ENCODE results near the gene WWOX. TPM values are rescaled to one million over a fixed set of nuclear protein-coding genes. Genes with fewer than 3 reads are reported as not detected.

The WWOX gene
- total RNA-seq, 1 experiment from 2014 or later, result 28.3 TPM

- no peak overlapping the region for H2AFZ ChIP-seq (ENCODE audit: low read length)
- intact Hi-C loops (cut with micrococcal nuclease), result no loop called here
- no peaks in the 10 kb centered on the region for H3K9me3 ChIP-seq (ENCODE audit: low read length)
- H3K36me3 ChIP-seq (ENCODE audit: low read depth, low read length), result no peaks in the 10 kb centered on the region
- DNase-seq (no peak), ATAC-seq (no peak)
- H3K27ac ChIP-seq (ENCODE audit: low read length), result no peak overlapping the region
- no peak overlapping the region for H3K4me2 ChIP-seq (ENCODE audit: low read length)
- CTCF ChIA-PET, result no interaction called here
- H3K9me2 ChIP-seq (replicated peaks; ENCODE audit: low read length), result no peaks in the 10 kb centered on the region
- BruUV-seq (replicated peaks), result no TSS peak
- TF ChIP-seq EZH2 (IDR thresholded peaks at IDR 0.05; ENCODE audit: low read length, unreplicated experiment) (no peak), EZH2phosphoT487 (IDR thresholded peaks at IDR 0.05; ENCODE audit: borderline replicate concordance, low read length) (no peak)
- TF ChIP-seq, protein P1, sequence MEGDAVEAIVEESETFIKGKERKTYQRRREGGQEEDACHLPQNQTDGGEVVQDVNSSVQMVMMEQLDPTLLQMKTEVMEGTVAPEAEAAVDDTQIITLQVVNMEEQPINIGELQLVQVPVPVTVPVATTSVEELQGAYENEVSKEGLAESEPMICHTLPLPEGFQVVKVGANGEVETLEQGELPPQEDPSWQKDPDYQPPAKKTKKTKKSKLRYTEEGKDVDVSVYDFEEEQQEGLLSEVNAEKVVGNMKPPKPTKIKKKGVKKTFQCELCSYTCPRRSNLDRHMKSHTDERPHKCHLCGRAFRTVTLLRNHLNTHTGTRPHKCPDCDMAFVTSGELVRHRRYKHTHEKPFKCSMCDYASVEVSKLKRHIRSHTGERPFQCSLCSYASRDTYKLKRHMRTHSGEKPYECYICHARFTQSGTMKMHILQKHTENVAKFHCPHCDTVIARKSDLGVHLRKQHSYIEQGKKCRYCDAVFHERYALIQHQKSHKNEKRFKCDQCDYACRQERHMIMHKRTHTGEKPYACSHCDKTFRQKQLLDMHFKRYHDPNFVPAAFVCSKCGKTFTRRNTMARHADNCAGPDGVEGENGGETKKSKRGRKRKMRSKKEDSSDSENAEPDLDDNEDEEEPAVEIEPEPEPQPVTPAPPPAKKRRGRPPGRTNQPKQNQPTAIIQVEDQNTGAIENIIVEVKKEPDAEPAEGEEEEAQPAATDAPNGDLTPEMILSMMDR (conservative IDR thresholded peaks at IDR 0.05; ENCODE audit: low read depth, low read length), result no peak
- H3F3A ChIP-seq (ENCODE audit: low read length, unreplicated experiment), result no peaks in the 10 kb centered on the region
- H3K79me2 ChIP-seq (ENCODE audit: low read length), result no peaks in the 10 kb centered on the region
- POLR2A ChIA-PET (ENCODE audit: unreplicated experiment), result no interaction called here
- H3K4me3 ChIP-seq (ENCODE audit: low read length), result no peak overlapping the region
- H3K9ac ChIP-seq (ENCODE audit: low read length), result no peak overlapping the region
- H3K4me1 ChIP-seq (ENCODE audit: insufficient read depth, low read length), result no peaks in the 10 kb centered on the region
- H3K27me3 ChIP-seq (ENCODE audit: low read length), result no peaks in the 10 kb centered on the region
- H4K20me1 ChIP-seq (ENCODE audit: low read length), result no peaks in the 10 kb centered on the region
Observed at GRCh38 chr16:78200023-78200389, 100.6 kb downstream of the WWOX start.

GRCh38 chr16:78200623-78201096 is 101.2 kb downstream of the WWOX start:
- POLR2A ChIA-PET (ENCODE audit: unreplicated experiment), result interaction anchor here (0.5 kb wide), 1 partner anchor 77 kb away, joined by 8 read pairs; no protein-coding TSS in a partner anchor
- Histone ChIP-seq H3K27ac (ENCODE audit: low read length) (no peak overlapping the region), H3K9ac (ENCODE audit: low read length) (no peak overlapping the region), H3K9me3 (ENCODE audit: low read length) (no peaks in the 10 kb centered on the region), H3K4me2 (ENCODE audit: low read length) (no peak overlapping the region), H3K4me3 (ENCODE audit: low read length) (no peak overlapping the region), H3K9me2 (replicated peaks; ENCODE audit: low read length) (no peaks in the 10 kb centered on the region), H4K20me1 (ENCODE audit: low read length) (no peaks in the 10 kb centered on the region), H3K79me2 (ENCODE audit: low read length) (no peaks in the 10 kb centered on the region), H3K36me3 (ENCODE audit: low read depth, low read length) (no peaks in the 10 kb centered on the region), H3K27me3 (ENCODE audit: low read length) (no peaks in the 10 kb centered on the region), H2AFZ (ENCODE audit: low read length) (no peak overlapping the region), H3K4me1 (ENCODE audit: insufficient read depth, low read length) (no peaks in the 10 kb centered on the region), H3F3A (ENCODE audit: low read length, unreplicated experiment) (no peaks in the 10 kb centered on the region)
- CTCF ChIA-PET, result no interaction called here
- no peak for TF ChIP-seq EZH2phosphoT487 (IDR thresholded peaks at IDR 0.05; ENCODE audit: borderline replicate concordance, low read length)
- TF ChIP-seq EZH2 (IDR thresholded peaks at IDR 0.05; ENCODE audit: low read length, unreplicated experiment), result no peak
- TF ChIP-seq, protein P1 (conservative IDR thresholded peaks at IDR 0.05; ENCODE audit: low read depth, low read length), result no peak
- no peak for ATAC-seq
- no TSS peak for BruUV-seq (replicated peaks)
- intact Hi-C loops (cut with micrococcal nuclease), result no loop called here
- no peak for DNase-seq

GRCh38 chr16:78205506-78205905 is 106.1 kb downstream of the WWOX start:
- TF ChIP-seq EZH2phosphoT487 (IDR thresholded peaks at IDR 0.05; ENCODE audit: borderline replicate concordance, low read length), result no peak
- TF ChIP-seq EZH2 (IDR thresholded peaks at IDR 0.05; ENCODE audit: low read length, unreplicated experiment), result no peak
- TF ChIP-seq, protein P1 (conservative IDR thresholded peaks at IDR 0.05; ENCODE audit: low read depth, low read length), result no peak
- ChIA-PET POLR2A (ENCODE audit: unreplicated experiment) (no interaction called here), CTCF (no interaction called here)
- H3K79me2 ChIP-seq (ENCODE audit: low read length), result no peaks in the 10 kb centered on the region
- peaks cover 13% of the 10 kb centered on the region for H3K4me1 ChIP-seq (ENCODE audit: insufficient read depth, low read length)
- H2AFZ ChIP-seq (ENCODE audit: low read length), result no peak overlapping the region
- intact Hi-C loops (cut with micrococcal nuclease), result no loop called here
- BruUV-seq (replicated peaks), result no TSS peak
- H3K9me2 ChIP-seq (replicated peaks; ENCODE audit: low read length), result no peaks in the 10 kb centered on the region
- no peak overlapping the region for H3K9ac ChIP-seq (ENCODE audit: low read length)
- no peaks in the 10 kb centered on the region for H4K20me1 ChIP-seq (ENCODE audit: low read length)
- H3K27ac ChIP-seq (ENCODE audit: low read length), result no peak overlapping the region
- no peaks in the 10 kb centered on the region for H3K9me3 ChIP-seq (ENCODE audit: low read length)
- ATAC-seq (no peak), DNase-seq (no peak)
- H3F3A ChIP-seq (ENCODE audit: low read length, unreplicated experiment), result no peaks in the 10 kb centered on the region
- no peaks in the 10 kb centered on the region for H3K27me3 ChIP-seq (ENCODE audit: low read length)
- no peak overlapping the region for H3K4me3 ChIP-seq (ENCODE audit: low read length)
- H3K36me3 ChIP-seq (ENCODE audit: low read depth, low read length), result no peaks in the 10 kb centered on the region
- H3K4me2 ChIP-seq (ENCODE audit: low read length), result no peak overlapping the region
